K562 (cell line): Measurements from ENCODE around the gene CRB2. TPM values are rescaled to one million over a fixed set of nuclear protein-coding genes. Genes with fewer than 3 reads are reported as not detected.

ENCODE experiments used
- ATAC-seq: fragments of 200-7000 bp; cut with Tn5 transposase; 3 replicates; pipeline ENCODE4 v1.9.1; 2020; ENCODE audit warnings: moderate library complexity
- BruUV-seq: library from RNA; stranded (reverse); fragments of 400-500 nt; replicated peaks from 2 replicates; lab custom pipeline; 2021; lab: Mats Ljungman, UMichigan
- CTCF ChIA-PET: fragments of 300-600 bp; formaldehyde crosslinking; extraction: SDS; loops from one replicate; lab custom pipeline; 2021; ENCODE audit warnings: low intra/inter-chr PET ratio; lab: Yijun Ruan, JAX
- POLR2A ChIA-PET: fragments of 300-600, 350-650 bp; sonication (Branson Sonifier 250); formaldehyde crosslinking; extraction: SDS; loops from one replicate; lab custom pipeline; 2021; ENCODE audit warnings: antibody characterized with exemption, inconsistent platforms; lab: Yijun Ruan, JAX
- DNase-seq, 4 experiments: peaks; one replicate each; pipeline versions ENCODE4 v3.0.0 to v3.0.0-alpha.2; 2011 to 2018; ENCODE audit warnings: low spot score in 3 of 4, mixed read lengths in 3 of 4; ENCODE audit errors: extremely low read depth in 1 of 4
- FAIRE-seq: peaks from 2 replicates; lab custom pipeline; 2011; peaks lifted over from hg19 to GRCh38; lab: Jason Lieb, UNC
- H2AFZ ChIP-seq: 2 replicates; pipeline ENCODE4 v1.6.0; 2011; ENCODE audit warnings: low read depth, low read length, control low read depth, inconsistent platforms
- H3K27ac ChIP-seq: fragments of 200-600 bp; 3 replicates; pipeline ENCODE4 v1.8.0; 2011; ENCODE audit warnings: low read depth, mild to moderate bottlenecking, control low read depth, inconsistent platforms, low read length, moderate library complexity, mixed read lengths; ENCODE audit errors: extremely low read depth
- H3K27me3 ChIP-seq, 2 experiments: fragments of 300-600 bp in 1 of 2; 2 replicates in 1 of 2; 3 replicates in 1 of 2; pipeline versions ENCODE4 v1.6.0 to v1.8.0; 2011; ENCODE audit warnings: inconsistent platforms in 2 of 2, low read length in 2 of 2, mild to moderate bottlenecking in 1 of 2, mixed read lengths in 1 of 2, moderate library complexity in 1 of 2; ENCODE audit not compliant: control insufficient read depth in 2 of 2, insufficient read depth in 2 of 2
- H3K36me3 ChIP-seq: fragments of 300-600 bp; 3 replicates; pipeline ENCODE4 v1.8.0; 2011; ENCODE audit warnings: mild to moderate bottlenecking, low read length, inconsistent platforms; ENCODE audit not compliant: control insufficient read depth, insufficient read depth
- H3K4me1 ChIP-seq, 2 experiments: fragments of 200-600 bp in 1 of 2; replicated peaks in 1 of 2; 2 replicates in 1 of 2; 3 replicates in 1 of 2; pipeline versions ENCODE4 v1.5.1 to v1.8.0; 2011; ENCODE audit warnings: inconsistent platforms in 2 of 2, low read length in 2 of 2, mild to moderate bottlenecking in 1 of 2, mixed read lengths in 1 of 2, moderate library complexity in 1 of 2; ENCODE audit not compliant: control insufficient read depth in 2 of 2, insufficient read depth in 2 of 2
- H3K4me2 ChIP-seq: 2 replicates; pipeline ENCODE4 v1.6.1; 2011; ENCODE audit warnings: low read length, control low read depth, inconsistent platforms, mixed read lengths; ENCODE audit not compliant: insufficient read depth
- H3K4me3 ChIP-seq: fragments of 200-600 bp; sonication (generic), shearing (Covaris generic); 2 replicates; pipeline ENCODE4 v1.5.1; 2016; ENCODE audit warnings: control low read depth, inconsistent platforms
- H3K79me2 ChIP-seq: fragments of 200-600 bp; 3 replicates; pipeline ENCODE4 v1.8.0; 2011; ENCODE audit warnings: low read length, inconsistent platforms; ENCODE audit not compliant: control insufficient read depth, insufficient read depth
- H3K9ac ChIP-seq, 2 experiments: 2 replicates each; pipeline versions ENCODE4 v1.6.0 to v1.6.1; 2011; ENCODE audit warnings: low read depth in 2 of 2, low read length in 2 of 2, control low read depth in 1 of 2, inconsistent platforms in 1 of 2, mild to moderate bottlenecking in 1 of 2, mixed read lengths in 1 of 2; ENCODE audit not compliant: insufficient read depth in 1 of 2
- H3K9me1 ChIP-seq: one replicate; pipeline ENCODE4 v1.6.0; 2011; ENCODE audit warnings: inconsistent platforms, mild to moderate bottlenecking, low read length, moderate library complexity; ENCODE audit not compliant: control insufficient read depth, insufficient read depth
- H3K9me3 ChIP-seq: replicated peaks from 2 replicates; pipeline ENCODE4 v1.5.1; 2011; ENCODE audit warnings: low read depth, low read length, inconsistent platforms; ENCODE audit not compliant: control insufficient read depth, insufficient read depth
- H4K20me1 ChIP-seq: replicated peaks from 2 replicates; pipeline ENCODE4 v1.6.1; 2011; ENCODE audit warnings: low read length, inconsistent platforms, mixed read lengths; ENCODE audit not compliant: control insufficient read depth, insufficient read depth
- CAMTA2 ChIP-seq: fragments of 250-450 bp; sonication (Bioruptor Pico); conservative IDR thresholded peaks from 2 replicates; pipeline ENCODE4 v1.5.1; 2022
- L3MBTL2 ChIP-seq: fragments of 450-650 bp; IDR thresholded peaks from 2 replicates; pipeline ENCODE4 v1.6.1; 2016; ENCODE audit warnings: mild to moderate bottlenecking, moderate library complexity
- MLX ChIP-seq, 2 experiments: fragments of 450-650 bp in 1 of 2; sonication (generic) in 1 of 2; formaldehyde crosslinking; conservative IDR thresholded peaks; 2 replicates each; pipeline versions ENCODE4 v1.4.0 to v1.8.1; 2020 to 2022; ENCODE audit warnings: mild to moderate bottlenecking in 1 of 2, missing genetic modification reagents in 1 of 2
- MYC ChIP-seq, 2 experiments: fragments of 250-450 bp in 1 of 2; sonication (Bioruptor Pico) in 1 of 2; IDR thresholded peaks; 2 replicates each; pipeline versions ENCODE4 v1.5.1 to v1.6.1; 2012 to 2021; ENCODE audit warnings: low read depth in 2 of 2, borderline replicate concordance in 1 of 2, improper control_type of control experiment in 1 of 2, low read length in 1 of 2, mild to moderate bottlenecking in 1 of 2, moderate library complexity in 1 of 2
- NR2C1 ChIP-seq, 2 experiments: fragments of 450-650 bp; IDR thresholded peaks; 2 replicates each; pipeline ENCODE4 v1.6.1; 2017; ENCODE audit warnings: mild to moderate bottlenecking in 2 of 2, antibody characterized with exemption in 1 of 2, inconsistent platforms in 1 of 2, missing compliant biosample characterization in 1 of 2, missing genetic modification characterization in 1 of 2
- POLR2G ChIP-seq: fragments of 200-400 bp; formaldehyde crosslinking; IDR thresholded peaks from 2 replicates; pipeline ENCODE4 v1.6.1; 2017; ENCODE audit warnings: low read depth, mild to moderate bottlenecking, antibody characterized with exemption, low read length, moderate library complexity
- XRCC4 ChIP-seq: IDR thresholded peaks from one replicate; pipeline ENCODE4 v1.6.1; 2011; ENCODE audit not compliant: insufficient read depth, insufficient read length; ENCODE audit errors: extremely low read depth
- WGBS: fragments of 100-300 bp; shearing (Covaris generic); methylation state at CpG from one replicate; pipeline ENCODE4 v1.1.6; 2016; ENCODE audit warnings: low coverage, mixed read lengths; ENCODE audit not compliant: insufficient coverage; ENCODE audit errors: missing lambda C conversion rate; 5-methylcytosine and 5-hydroxymethylcytosine counted together
- in situ Hi-C: fragments of 300-500 bp; cut with MboI; formaldehyde crosslinking; loops from 4 replicates; pipeline ENCODE4 v1.15.0; 2018; ENCODE audit warnings: inconsistent platforms, mixed read lengths
- intact Hi-C: fragments of 100-400 bp; cut with micrococcal nuclease; formaldehyde crosslinking; loops from 2 replicates; pipeline ENCODE4 v1.14.2; 2022
- polyA plus RNA-seq, 8 experiments: library from polyadenylated mRNA; depleted of rRNA in 4 of 8; stranded (reverse) in 5 of 8; unstranded in 3 of 8; fragments of >200 nt; fragmentation: Nextera tagmentation in 2 of 8; fragmentation: Illumina TruSeq in 1 of 8; extraction: Ambion mirVana in 2 of 8; extraction: Trizol in 1 of 8; gene quantifications; 2 replicates each; pipeline versions ENCODE4 v1.2.1 to v1.2.3, GENCODE V29; 2011 to 2014; ENCODE audit warnings: inconsistent platforms in 1 of 8, missing spikeins in 1 of 8
- total RNA-seq, 7 experiments: library from RNA; depleted of rRNA in 6 of 7; stranded (reverse); fragments of >200 nt in 6 of 7; fragmentation: Illumina TruSeq in 2 of 7; extraction: Trizol in 2 of 7; gene quantifications; 2 replicates each; pipeline versions ENCODE4 v1.2.1 to v1.2.3, GENCODE V29; 2011 to 2021; ENCODE audit warnings: low replicate concordance in 1 of 7
- TF ChIP-seq, protein P1 (sequence below): sonication (generic); formaldehyde crosslinking; IDR thresholded peaks from 2 replicates; pipeline ENCODE4 v1.8.0; 2022; ENCODE audit warnings: mild to moderate bottlenecking, low read depth, missing genetic modification reagents
- TF ChIP-seq, protein P2 (sequence below): fragments of 450-650 bp; IDR thresholded peaks from 2 replicates; pipeline ENCODE4 v1.6.1; 2016; ENCODE audit warnings: borderline replicate concordance

CRB2 gene
- total and polyA plus RNA-seq, 9 of the 15 experiments (the other 6 are each of a cell fraction or from before 2014, with no cell fraction given): 0.13 to 1.2 (median 0.25) TPM; not detected in 2

DNA sequence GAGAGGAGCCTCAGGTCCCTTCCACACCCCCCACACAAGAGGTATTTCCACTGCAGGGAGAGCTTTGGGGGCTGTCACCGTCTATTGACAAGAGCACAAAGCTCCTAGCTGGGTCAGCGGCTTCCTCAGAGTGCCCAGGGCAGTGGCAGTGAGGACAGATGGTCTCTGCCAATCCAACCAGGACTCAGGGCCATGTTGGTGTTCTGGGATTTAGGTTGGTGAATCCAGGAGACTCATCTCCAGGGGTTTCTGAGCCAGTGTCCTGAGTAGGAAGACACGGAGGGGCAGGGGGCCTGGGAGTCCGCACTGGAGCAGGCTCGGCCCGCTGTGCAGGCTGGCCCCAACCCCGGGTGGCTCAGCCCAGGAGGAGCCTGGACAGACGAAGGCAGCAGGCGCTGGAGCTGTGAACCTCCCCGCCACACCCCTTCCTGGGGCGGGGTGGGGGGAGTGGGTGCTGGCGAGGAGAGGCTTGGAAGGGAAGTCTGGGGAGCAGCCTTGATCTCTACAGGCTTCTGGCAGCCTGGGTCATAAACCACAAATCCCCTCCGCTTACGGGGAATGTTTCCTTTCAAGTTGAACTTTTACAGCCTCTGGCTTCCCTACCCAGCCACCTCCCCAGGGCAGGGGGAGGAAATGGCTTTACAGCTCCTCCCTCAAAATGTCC is 19.6 kb downstream of the CRB2 start (continued):
- TF ChIP-seq, protein P1, sequence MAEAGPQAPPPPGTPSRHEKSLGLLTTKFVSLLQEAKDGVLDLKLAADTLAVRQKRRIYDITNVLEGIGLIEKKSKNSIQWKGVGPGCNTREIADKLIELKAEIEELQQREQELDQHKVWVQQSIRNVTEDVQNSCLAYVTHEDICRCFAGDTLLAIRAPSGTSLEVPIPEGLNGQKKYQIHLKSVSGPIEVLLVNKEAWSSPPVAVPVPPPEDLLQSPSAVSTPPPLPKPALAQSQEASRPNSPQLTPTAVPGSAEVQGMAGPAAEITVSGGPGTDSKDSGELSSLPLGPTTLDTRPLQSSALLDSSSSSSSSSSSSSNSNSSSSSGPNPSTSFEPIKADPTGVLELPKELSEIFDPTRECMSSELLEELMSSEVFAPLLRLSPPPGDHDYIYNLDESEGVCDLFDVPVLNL (CRISPR knock-in tag): 0 out of 2 replicates have a peak, but pooled peaks have one; percentile 1
- TF ChIP-seq L3MBTL2: peak; percentile 95

GRCh38 chr9:123376218-123377071 is 20.4 kb downstream of the CRB2 start:
- H2AFZ ChIP-seq: peak overlapping the region; percentile 68
- no peak for FAIRE-seq
- peak overlapping the region in 1 of 2 experiments; percentile 87; a peak in 2 of 4 replicates for H3K9ac ChIP-seq
- CTCF ChIA-PET: no interaction called here
- intact Hi-C loops: no loop called here
- TF ChIP-seq MYC (IDR thresholded peaks at IDR 0.05; ENCODE audit: low read depth, low read length) (no peak), MYC (CRISPR knock-in tag; IDR thresholded peaks at IDR 0.05; ENCODE audit: borderline replicate concordance, low read depth) (no peak), MLX (CRISPR knock-in tag; conservative IDR thresholded peaks at IDR 0.05) (no peak), POLR2G (peak; percentile 34; the same call in 1 of the 2 replicates), XRCC4 (no peak), CAMTA2 (CRISPR knock-in tag) (no peak), NR2C1 (IDR thresholded peaks at IDR 0.05) (no peak), NR2C1 (tag; IDR thresholded peaks at IDR 0.05) (no peak)
- TF ChIP-seq, protein P2, sequence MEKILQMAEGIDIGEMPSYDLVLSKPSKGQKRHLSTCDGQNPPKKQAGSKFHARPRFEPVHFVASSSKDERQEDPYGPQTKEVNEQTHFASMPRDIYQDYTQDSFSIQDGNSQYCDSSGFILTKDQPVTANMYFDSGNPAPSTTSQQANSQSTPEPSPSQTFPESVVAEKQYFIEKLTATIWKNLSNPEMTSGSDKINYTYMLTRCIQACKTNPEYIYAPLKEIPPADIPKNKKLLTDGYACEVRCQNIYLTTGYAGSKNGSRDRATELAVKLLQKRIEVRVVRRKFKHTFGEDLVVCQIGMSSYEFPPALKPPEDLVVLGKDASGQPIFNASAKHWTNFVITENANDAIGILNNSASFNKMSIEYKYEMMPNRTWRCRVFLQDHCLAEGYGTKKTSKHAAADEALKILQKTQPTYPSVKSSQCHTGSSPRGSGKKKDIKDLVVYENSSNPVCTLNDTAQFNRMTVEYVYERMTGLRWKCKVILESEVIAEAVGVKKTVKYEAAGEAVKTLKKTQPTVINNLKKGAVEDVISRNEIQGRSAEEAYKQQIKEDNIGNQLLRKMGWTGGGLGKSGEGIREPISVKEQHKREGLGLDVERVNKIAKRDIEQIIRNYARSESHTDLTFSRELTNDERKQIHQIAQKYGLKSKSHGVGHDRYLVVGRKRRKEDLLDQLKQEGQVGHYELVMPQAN: no peak
- TF ChIP-seq, all 486 proteins: peak for 1
- peak; percentile 3; the same call in 1 of the 3 replicates for ATAC-seq
- H3K27me3 ChIP-seq: no peaks in the 10 kb centered on the region
- H3K9me3 ChIP-seq: no peaks in the 10 kb centered on the region
- H4K20me1 ChIP-seq: no peaks in the 10 kb centered on the region; the same call in 1 of the 2 replicates
- in situ Hi-C loops: no loop called here
- peaks cover 16 to 74% of the 10 kb centered on the region in 2 experiments for H3K4me1 ChIP-seq
- no peak overlapping the region; the same call in 1 of the 2 replicates for H3K4me2 ChIP-seq
- peak overlapping the region; percentile 14; the same call in 1 of the 3 replicates for H3K27ac ChIP-seq
- no TSS peak for BruUV-seq
- H3K4me3 ChIP-seq: no peak overlapping the region
- POLR2A ChIA-PET: interaction anchor here (0.6 to 1.2 kb wide), 3 partner anchors 22 to 436 kb away, joined by 3 to 5 read pairs (median 3); partner anchors contain the start of gene RABGAP1
- no peaks in the 10 kb centered on the region for H3K36me3 ChIP-seq
- no peak for DNase-seq
- 66% methylated on average over 13 of the region's 24 CpGs for WGBS
- H3K79me2 ChIP-seq: no peaks in the 10 kb centered on the region
- peaks cover 4% of the 10 kb centered on the region for H3K9me1 ChIP-seq
